Upper lobe of left lung (tissue), 4 donors: ENCODE data around the gene GON4L.

Experiments
- CTCF ChIP-seq, 6 experiments: fragments of 450-650 bp in 4 of 6; fragments of 200-600 bp in 2 of 6; sonication (generic) in 2 of 6; IDR thresholded peaks; one replicate each; pipeline ENCODE4 v1.5.1; 2016 to 2019; ENCODE audit warnings: antibody characterized with exemption in 6 of 6
- EP300 ChIP-seq, 4 donors: sonication (generic); formaldehyde crosslinking; IDR thresholded peaks; one replicate each; pipeline ENCODE4 v1.5.1; 2017; ENCODE audit warnings: antibody characterized with exemption in 4 of 4, control low read depth in 2 of 4
- POLR2A ChIP-seq, 4 donors: fragments of 450-650 bp; IDR thresholded peaks; one replicate each; pipeline ENCODE4 v1.5.1; 2016 to 2017; ENCODE audit warnings: antibody characterized with exemption in 4 of 4, mild to moderate bottlenecking in 2 of 4
- POLR2AphosphoS5 ChIP-seq, 2 donors: sonication (generic); formaldehyde crosslinking; IDR thresholded peaks; one replicate each; pipeline ENCODE4 v1.5.1; 2017; ENCODE audit warnings: antibody characterized with exemption in 2 of 2

- TF ChIP-seq CTCF (IDR thresholded peaks at IDR 0.05) (no peak), POLR2A (IDR thresholded peaks at IDR 0.05) (no peak), EP300 (IDR thresholded peaks at IDR 0.05) (no peak), POLR2AphosphoS5 (IDR thresholded peaks at IDR 0.05) (no peak)
Measured at GRCh38 chr1:155760751-155761475, 96.1 kb downstream of the GON4L start.
